HG03066 (cell line): Measurements from ENCODE around the gene TANC1.

Source experiments
- ATAC-seq: cut with Tn5 transposase; IDR thresholded peaks from one replicate; pipeline ENCODE4 v1.9.1; 2021; ENCODE audit warnings: low read depth; ENCODE audit not compliant: unreplicated experiment

Gene TANC1

GRCh38 chr2:159053161-159054031 lies 85.0 kb downstream of the TANC1 start:
- no peak for ATAC-seq

GRCh38 chr2:159054032-159054334 lies 85.5 kb downstream of the TANC1 start:
- no peak for ATAC-seq

GRCh38 chr2:159054985-159055384 lies 86.5 kb downstream of the TANC1 start:
- ATAC-seq, result no peak

GRCh38 chr2:159060518-159060917 lies 92.1 kb downstream of the TANC1 start:
- ATAC-seq, result no peak

GRCh38 chr2:159063677-159064076 lies 95.2 kb downstream of the TANC1 start:
- no peak for ATAC-seq

GRCh38 chr2:159064446-159065301 lies 96.2 kb downstream of the TANC1 start:
- no peak for ATAC-seq

- ATAC-seq, result no peak
Observed at GRCh38 chr2:159065313-159065712, 96.9 kb downstream of the TANC1 start.

GRCh38 chr2:159065891-159066290 lies 97.5 kb downstream of the TANC1 start:
- ATAC-seq, result no peak

- ATAC-seq, result no peak
Observed at GRCh38 chr2:159066541-159067156, 98.2 kb downstream of the TANC1 start.

GRCh38 chr2:159067971-159068370 lies 99.5 kb downstream of the TANC1 start:
- ATAC-seq, result no peak

- ATAC-seq, result no peak
Observed at GRCh38 chr2:159069229-159069628, 100.8 kb downstream of the TANC1 start.

GRCh38 chr2:159070235-159070634 lies 101.8 kb downstream of the TANC1 start:
- ATAC-seq, result no peak

- ATAC-seq, result no peak
Observed at GRCh38 chr2:159071190-159071915, 102.9 kb downstream of the TANC1 start.

GRCh38 chr2:159072795-159073194 lies 104.4 kb downstream of the TANC1 start:
- ATAC-seq, result no peak

GRCh38 chr2:159073256-159073655 lies 104.8 kb downstream of the TANC1 start:
- ATAC-seq, result no peak

GRCh38 chr2:159074605-159075004 lies 106.2 kb downstream of the TANC1 start:
- no peak for ATAC-seq

- ATAC-seq, result no peak
Observed at GRCh38 chr2:159075727-159076126, 107.3 kb downstream of the TANC1 start.

- no peak for ATAC-seq
Observed at GRCh38 chr2:159076241-159076640, 107.8 kb downstream of the TANC1 start.

GRCh38 chr2:159077869-159078268 lies 109.4 kb downstream of the TANC1 start:
- ATAC-seq, result no peak

GRCh38 chr2:159078443-159078842 lies 110.0 kb downstream of the TANC1 start:
- no peak for ATAC-seq

GRCh38 chr2:159080641-159081040 lies 112.2 kb downstream of the TANC1 start:
- ATAC-seq, result no peak
